HL-60 (cell line): ENCODE measurements around the gene BCL2.

Source experiments
- DNase-seq, 2 experiments: peaks; one replicate each; pipeline ENCODE4 v3.0.0-alpha.2; 2010 to 2020; ENCODE audit warnings: low read depth in 1 of 2, low spot score in 1 of 2
- H3K27ac ChIP-seq: fragments of 250-450 bp; sonication (Bioruptor Pico); replicated peaks from 2 replicates; pipeline ENCODE4 v1.5.1; 2020; ENCODE audit warnings: mild to moderate bottlenecking, moderate library complexity
- H3K27me3 ChIP-seq: fragments of 250-450 bp; sonication (Bioruptor Pico); 2 replicates; pipeline ENCODE4 v1.5.1; 2021; ENCODE audit warnings: mild to moderate bottlenecking, moderate library complexity; ENCODE audit not compliant: insufficient read depth, poor library complexity, severe bottlenecking
- H3K4me3 ChIP-seq: replicated peaks from 2 replicates; pipeline ENCODE4 v1.5.1; 2011; ENCODE audit warnings: mild to moderate bottlenecking, control low read depth, low read length; ENCODE audit not compliant: insufficient read depth
- GABPA ChIP-seq: IDR thresholded peaks from 2 replicates; pipeline ENCODE4 v1.6.1; 2012; ENCODE audit warnings: low read depth
- POLR2AphosphoS5 ChIP-seq: IDR thresholded peaks from 2 replicates; pipeline ENCODE4 v1.6.1; 2012; ENCODE audit warnings: low read depth
- SPI1 ChIP-seq: IDR thresholded peaks from 2 replicates; pipeline ENCODE4 v1.6.1; 2012; ENCODE audit warnings: low read depth, mild to moderate bottlenecking, borderline replicate concordance
- TF ChIP-seq, protein P1 (sequence below): IDR thresholded peaks from one replicate; pipeline ENCODE4 v1.5.1; 2011; ENCODE audit warnings: low read length, control low read depth, inconsistent platforms; ENCODE audit not compliant: insufficient read depth
- TF ChIP-seq, protein P2 (sequence below): IDR thresholded peaks from 2 replicates; pipeline ENCODE4 v1.6.1; 2012; ENCODE audit warnings: low read depth; ENCODE audit not compliant: insufficient replicate concordance

The BCL2 gene

DNA sequence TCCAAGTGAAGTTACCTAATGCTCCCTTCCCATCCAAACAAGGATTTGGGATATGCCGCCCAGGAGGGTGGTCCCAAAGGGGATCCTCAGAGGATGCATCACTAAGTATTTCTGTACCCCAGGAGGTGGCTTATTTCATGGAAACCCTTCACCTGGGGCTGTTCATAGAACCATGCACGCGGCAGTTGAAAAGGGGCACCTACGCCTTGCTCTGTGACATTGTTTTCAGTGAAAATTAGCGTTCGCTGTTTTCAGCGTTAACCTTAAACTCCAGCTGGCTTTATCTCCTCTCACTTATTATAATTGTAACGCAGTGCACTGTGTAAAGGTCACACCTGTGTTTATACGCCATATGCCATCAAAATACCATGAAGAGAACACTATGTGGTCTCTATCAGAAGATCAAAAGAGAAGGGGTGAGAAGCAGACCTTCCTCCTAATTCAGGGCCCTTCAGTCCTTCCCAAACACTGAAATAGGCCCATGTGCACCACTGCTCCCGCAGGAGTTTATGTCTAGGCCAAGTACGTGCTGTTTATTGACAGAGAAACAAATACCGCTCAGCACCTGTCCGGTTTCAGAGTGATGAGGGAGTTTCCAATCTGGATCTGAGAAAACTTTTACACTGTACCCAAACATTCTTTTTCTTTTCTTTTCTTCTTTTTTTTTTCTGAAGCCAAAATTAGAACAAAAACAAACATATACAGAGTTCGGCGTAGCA, 162.1 kb downstream of the BCL2 start:
- no peak overlapping the region for H3K4me3 ChIP-seq
- no peak overlapping the region for H3K27ac ChIP-seq
- no peaks in the 10 kb centered on the region for H3K27me3 ChIP-seq
- no peak for DNase-seq
- TF ChIP-seq, protein P1, sequence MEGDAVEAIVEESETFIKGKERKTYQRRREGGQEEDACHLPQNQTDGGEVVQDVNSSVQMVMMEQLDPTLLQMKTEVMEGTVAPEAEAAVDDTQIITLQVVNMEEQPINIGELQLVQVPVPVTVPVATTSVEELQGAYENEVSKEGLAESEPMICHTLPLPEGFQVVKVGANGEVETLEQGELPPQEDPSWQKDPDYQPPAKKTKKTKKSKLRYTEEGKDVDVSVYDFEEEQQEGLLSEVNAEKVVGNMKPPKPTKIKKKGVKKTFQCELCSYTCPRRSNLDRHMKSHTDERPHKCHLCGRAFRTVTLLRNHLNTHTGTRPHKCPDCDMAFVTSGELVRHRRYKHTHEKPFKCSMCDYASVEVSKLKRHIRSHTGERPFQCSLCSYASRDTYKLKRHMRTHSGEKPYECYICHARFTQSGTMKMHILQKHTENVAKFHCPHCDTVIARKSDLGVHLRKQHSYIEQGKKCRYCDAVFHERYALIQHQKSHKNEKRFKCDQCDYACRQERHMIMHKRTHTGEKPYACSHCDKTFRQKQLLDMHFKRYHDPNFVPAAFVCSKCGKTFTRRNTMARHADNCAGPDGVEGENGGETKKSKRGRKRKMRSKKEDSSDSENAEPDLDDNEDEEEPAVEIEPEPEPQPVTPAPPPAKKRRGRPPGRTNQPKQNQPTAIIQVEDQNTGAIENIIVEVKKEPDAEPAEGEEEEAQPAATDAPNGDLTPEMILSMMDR: no peak
- TF ChIP-seq GABPA: no peak
- no peak for TF ChIP-seq POLR2AphosphoS5
- TF ChIP-seq, protein P2, sequence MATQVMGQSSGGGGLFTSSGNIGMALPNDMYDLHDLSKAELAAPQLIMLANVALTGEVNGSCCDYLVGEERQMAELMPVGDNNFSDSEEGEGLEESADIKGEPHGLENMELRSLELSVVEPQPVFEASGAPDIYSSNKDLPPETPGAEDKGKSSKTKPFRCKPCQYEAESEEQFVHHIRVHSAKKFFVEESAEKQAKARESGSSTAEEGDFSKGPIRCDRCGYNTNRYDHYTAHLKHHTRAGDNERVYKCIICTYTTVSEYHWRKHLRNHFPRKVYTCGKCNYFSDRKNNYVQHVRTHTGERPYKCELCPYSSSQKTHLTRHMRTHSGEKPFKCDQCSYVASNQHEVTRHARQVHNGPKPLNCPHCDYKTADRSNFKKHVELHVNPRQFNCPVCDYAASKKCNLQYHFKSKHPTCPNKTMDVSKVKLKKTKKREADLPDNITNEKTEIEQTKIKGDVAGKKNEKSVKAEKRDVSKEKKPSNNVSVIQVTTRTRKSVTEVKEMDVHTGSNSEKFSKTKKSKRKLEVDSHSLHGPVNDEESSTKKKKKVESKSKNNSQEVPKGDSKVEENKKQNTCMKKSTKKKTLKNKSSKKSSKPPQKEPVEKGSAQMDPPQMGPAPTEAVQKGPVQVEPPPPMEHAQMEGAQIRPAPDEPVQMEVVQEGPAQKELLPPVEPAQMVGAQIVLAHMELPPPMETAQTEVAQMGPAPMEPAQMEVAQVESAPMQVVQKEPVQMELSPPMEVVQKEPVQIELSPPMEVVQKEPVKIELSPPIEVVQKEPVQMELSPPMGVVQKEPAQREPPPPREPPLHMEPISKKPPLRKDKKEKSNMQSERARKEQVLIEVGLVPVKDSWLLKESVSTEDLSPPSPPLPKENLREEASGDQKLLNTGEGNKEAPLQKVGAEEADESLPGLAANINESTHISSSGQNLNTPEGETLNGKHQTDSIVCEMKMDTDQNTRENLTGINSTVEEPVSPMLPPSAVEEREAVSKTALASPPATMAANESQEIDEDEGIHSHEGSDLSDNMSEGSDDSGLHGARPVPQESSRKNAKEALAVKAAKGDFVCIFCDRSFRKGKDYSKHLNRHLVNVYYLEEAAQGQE: no peak
- no peak for TF ChIP-seq SPI1

DNA sequence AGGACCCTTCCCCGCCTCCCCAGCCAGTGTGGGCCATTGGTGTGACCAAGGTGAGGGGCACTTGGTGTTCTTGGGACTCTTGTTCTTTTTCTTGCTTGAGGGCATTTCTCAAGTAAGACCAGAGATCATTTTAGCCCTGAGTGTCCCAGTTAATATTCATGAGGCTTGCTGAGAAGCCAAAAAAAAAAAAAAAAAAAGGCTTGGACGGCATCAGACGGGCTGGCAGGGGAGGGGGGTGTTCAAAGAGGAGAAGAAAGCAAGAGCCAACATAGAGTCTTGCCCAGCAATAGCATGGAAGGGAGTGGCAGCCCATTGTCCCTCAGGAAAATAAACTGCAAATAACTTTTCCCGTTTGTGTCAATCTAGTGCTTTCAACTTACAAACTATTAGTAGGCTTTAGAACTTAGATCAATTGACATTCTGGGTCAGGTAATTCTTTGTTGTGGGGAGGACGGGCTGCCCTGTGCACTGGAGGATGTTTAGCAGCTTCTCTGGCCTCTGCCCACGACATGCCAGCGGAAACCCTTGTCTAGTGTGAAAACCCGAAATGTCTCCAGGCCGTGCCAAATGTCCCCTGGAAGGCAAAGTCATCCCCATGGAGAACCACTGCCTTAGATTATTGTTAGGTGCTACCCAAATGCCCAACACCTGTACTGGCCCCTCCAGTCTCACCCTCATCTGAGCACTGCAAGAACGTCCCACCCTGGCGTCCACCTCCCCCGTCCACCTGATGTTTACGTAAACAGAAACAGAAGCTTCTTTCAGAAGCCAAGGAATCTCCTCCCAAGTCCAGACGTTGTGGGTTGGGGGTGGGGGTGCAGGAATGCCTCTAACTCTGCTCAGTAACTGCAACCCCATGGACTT, 163.4 kb downstream of the BCL2 start:
- TF ChIP-seq, protein P2: no peak
- TF ChIP-seq GABPA: no peak
- TF ChIP-seq POLR2AphosphoS5: no peak
- TF ChIP-seq SPI1: no peak
- TF ChIP-seq, protein P1: no peak
- no peak overlapping the region for H3K4me3 ChIP-seq
- DNase-seq: no peak
- H3K27me3 ChIP-seq: no peaks in the 10 kb centered on the region
- H3K27ac ChIP-seq: peak overlapping the region; percentile 29

DNA sequence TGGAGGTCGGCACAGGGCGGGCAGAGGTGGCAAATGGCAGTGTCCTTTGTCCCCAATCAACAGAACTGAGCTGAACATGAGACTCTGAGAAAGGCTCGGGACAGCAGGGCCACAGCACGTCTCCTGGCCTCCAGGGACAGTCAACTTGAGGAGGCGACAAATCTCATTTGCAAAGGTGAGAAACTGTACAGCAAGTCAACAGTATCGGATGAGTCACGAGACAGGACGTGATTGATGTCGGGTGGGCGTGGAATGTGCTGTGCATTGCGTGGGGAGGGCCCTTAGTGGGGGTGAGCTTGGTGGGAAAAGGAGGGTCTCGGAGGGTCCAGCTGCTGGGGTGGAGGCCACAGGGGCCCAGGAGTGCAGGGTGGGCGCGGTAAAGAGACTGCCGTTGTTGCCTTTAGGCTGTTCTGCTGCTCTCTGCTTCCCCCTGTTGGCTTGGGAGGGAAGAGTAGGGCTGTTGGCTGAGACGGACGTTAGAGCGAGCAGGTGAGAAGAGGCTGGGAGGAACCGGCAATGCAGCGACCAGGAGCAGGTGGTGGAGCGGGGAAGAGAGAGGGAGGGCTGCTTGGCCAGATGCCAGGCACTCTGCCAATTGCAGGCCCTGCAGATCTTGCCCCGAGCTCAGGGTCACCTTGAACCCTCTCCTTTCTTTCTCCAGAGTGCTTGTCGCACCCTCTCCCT, 164.3 kb downstream of the BCL2 start:
- TF ChIP-seq GABPA (no peak), SPI1 (no peak), POLR2AphosphoS5 (no peak; the same call in 1 of the 2 replicates)
- TF ChIP-seq, protein P1: peak; percentile 56
- TF ChIP-seq, protein P2: no peak
- peak in 1 of 2 experiments; percentile 88 for DNase-seq
- peak overlapping the region; percentile 29 for H3K27ac ChIP-seq
- no peaks in the 10 kb centered on the region for H3K27me3 ChIP-seq
- no peak overlapping the region for H3K4me3 ChIP-seq
